ENCODE data around the gene TMPRSS12.
"Not testable (repeated sequence)": the region's sequence is repeated elsewhere in the genome, so short reads cannot be mapped to it uniquely, and the experiment has no call there.

Gene TMPRSS12

GRCh38 chr12:50842637-50843493, at the start of gene TMPRSS12:
Gene TMPRSS12 (plus strand): TSS chr12:50842926. CDS start chr12:50842965, 39 bp downstream.
- no peak for DNase-seq

- peak; percentile 12 for DNase-seq
These were observed 42.8 kb upstream of the TMPRSS12 start for GRCh38 chr12:50799908-50800307.

- no peak for DNase-seq
These were observed 39.4 kb upstream of the TMPRSS12 start for GRCh38 chr12:50803230-50803875.

GRCh38 chr12:50806176-50806575, 36.5 kb upstream of the TMPRSS12 start:
- no peak for DNase-seq

GRCh38 chr12:50809131-50809530, 33.6 kb upstream of the TMPRSS12 start:
- DNase-seq = not testable (repeated sequence)

GRCh38 chr12:50814921-50815320, 27.8 kb upstream of the TMPRSS12 start:
- not testable (repeated sequence) for DNase-seq

- DNase-seq = no peak
These were observed 22.5 kb upstream of the TMPRSS12 start for GRCh38 chr12:50820177-50820576.

GRCh38 chr12:50822082-50822481, 20.6 kb upstream of the TMPRSS12 start:
- no peak for DNase-seq

- DNase-seq = not testable (repeated sequence)
These were observed 19.0 kb upstream of the TMPRSS12 start for GRCh38 chr12:50823724-50824123.

GRCh38 chr12:50824914-50825313, 17.8 kb upstream of the TMPRSS12 start:
- no peak for DNase-seq

- DNase-seq = peak; percentile 46
These were observed 17.3 kb upstream of the TMPRSS12 start for GRCh38 chr12:50825372-50825838.

GRCh38 chr12:50828121-50828520, 14.6 kb upstream of the TMPRSS12 start:
- no peak for DNase-seq

- DNase-seq = peak; percentile 6
These were observed 13.8 kb upstream of the TMPRSS12 start for GRCh38 chr12:50828886-50829285.

- not testable (repeated sequence) for DNase-seq
These were observed 8.9 kb upstream of the TMPRSS12 start for GRCh38 chr12:50833801-50834200.

- DNase-seq = no peak
These were observed 3.7 kb upstream of the TMPRSS12 start for GRCh38 chr12:50839042-50839441.

- DNase-seq = no peak
These were observed 1.8 kb upstream of the TMPRSS12 start for GRCh38 chr12:50840809-50841487.

GRCh38 chr12:50841716-50842531, 802 bp upstream of the TMPRSS12 start:
- DNase-seq = no peak

GRCh38 chr12:50845021-50845647, 2.4 kb downstream of the TMPRSS12 start:
- no peak for DNase-seq

GRCh38 chr12:50848963-50849362, 6.2 kb downstream of the TMPRSS12 start:
- DNase-seq = no peak

GRCh38 chr12:50855218-50855617, 12.5 kb downstream of the TMPRSS12 start:
- not testable (repeated sequence) for DNase-seq

- not testable (repeated sequence) for DNase-seq
These were observed 13.0 kb downstream of the TMPRSS12 start for GRCh38 chr12:50855679-50856078.

All from NCI-H146 (cell line).